NB4 (cell line): Measurements from ENCODE around the gene CDC20.
A peak's percentile ranks its signal among the peaks of the same experiment; 100 is the strongest.

Source experiments
- MYC ChIP-seq: IDR thresholded peaks from 2 replicates; pipeline ENCODE4 v1.6.1; 2011; ENCODE audit warnings: low read depth, low read length
- TF ChIP-seq, protein P1 (sequence below): IDR thresholded peaks from one replicate; pipeline ENCODE4 v1.5.1; 2012; ENCODE audit warnings: low read depth, low read length

DNA sequence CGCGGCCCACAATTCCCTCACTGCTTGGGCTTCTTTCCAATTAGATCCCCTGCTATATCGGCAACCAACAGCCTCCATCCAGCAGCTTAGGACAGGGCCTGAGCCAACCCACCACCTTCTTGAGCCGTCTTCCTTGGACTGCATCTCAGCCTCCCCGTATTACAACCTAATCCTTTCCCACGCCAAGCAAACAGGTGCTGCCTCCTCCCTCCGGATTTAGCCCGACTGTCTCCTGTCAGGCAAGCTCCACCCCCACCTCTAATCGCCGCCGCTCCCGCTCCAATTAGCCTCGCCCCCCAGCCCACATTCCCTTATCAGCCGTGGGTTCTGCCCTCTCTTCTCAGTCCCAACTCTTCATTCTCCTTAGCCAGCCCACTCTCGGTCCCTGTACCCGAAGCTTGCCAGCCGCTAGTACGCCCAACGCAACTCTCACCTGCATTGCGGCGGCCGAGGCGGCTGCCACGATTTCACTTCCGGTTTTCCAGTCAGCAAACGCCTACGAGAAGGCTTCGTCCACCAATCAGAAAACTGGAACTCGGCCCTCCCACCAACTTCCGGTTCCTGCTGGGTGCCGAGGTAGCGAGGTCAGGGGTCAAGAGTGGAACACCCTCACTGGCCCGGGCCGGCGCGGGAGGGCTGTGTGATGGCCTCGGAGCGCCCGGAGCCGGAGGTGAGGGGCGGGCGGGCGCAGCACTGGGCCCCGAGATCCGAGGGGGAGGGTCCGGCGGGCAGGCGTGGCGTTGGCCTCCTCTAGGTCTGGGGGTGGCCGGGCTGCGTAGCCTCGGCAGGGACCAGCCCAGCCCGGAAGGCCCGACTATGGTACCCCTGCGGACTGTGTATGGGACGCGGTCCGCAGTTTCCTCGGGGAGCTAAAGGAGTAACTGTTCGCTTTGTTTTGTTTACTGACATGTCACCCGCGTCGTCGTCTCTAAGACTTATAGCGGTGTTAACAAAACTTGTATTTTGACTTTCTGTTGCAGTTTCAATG, 30.8 kb downstream of the CDC20 start, which contains the start of the genes MED8 and SZT2:
- TF ChIP-seq, protein P1, sequence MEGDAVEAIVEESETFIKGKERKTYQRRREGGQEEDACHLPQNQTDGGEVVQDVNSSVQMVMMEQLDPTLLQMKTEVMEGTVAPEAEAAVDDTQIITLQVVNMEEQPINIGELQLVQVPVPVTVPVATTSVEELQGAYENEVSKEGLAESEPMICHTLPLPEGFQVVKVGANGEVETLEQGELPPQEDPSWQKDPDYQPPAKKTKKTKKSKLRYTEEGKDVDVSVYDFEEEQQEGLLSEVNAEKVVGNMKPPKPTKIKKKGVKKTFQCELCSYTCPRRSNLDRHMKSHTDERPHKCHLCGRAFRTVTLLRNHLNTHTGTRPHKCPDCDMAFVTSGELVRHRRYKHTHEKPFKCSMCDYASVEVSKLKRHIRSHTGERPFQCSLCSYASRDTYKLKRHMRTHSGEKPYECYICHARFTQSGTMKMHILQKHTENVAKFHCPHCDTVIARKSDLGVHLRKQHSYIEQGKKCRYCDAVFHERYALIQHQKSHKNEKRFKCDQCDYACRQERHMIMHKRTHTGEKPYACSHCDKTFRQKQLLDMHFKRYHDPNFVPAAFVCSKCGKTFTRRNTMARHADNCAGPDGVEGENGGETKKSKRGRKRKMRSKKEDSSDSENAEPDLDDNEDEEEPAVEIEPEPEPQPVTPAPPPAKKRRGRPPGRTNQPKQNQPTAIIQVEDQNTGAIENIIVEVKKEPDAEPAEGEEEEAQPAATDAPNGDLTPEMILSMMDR = no peak
- peak; percentile 28; the same call in 1 of the 2 replicates for TF ChIP-seq MYC
